Liver (tissue), 9 donors: ENCODE measurements around the gene ABLIM2. TPM values are rescaled to one million over a fixed set of nuclear protein-coding genes. Genes with fewer than 3 reads are reported as not detected.

Experiments used
- DNase-seq: peaks from one replicate; pipeline ENCODE4 v3.0.0-alpha.2; 2017; ENCODE audit warnings: low spot score
- H3K27ac ChIP-seq, 2 donors: one replicate each; pipeline ENCODE4 v1.7.0; 2013; ENCODE audit warnings: inconsistent platforms in 2 of 2, low read length in 2 of 2, control low read depth in 1 of 2, low read depth in 1 of 2, mild to moderate bottlenecking in 1 of 2
- H3K27me3 ChIP-seq, 4 donors: one replicate each; pipeline versions ENCODE4 v1.6.1 to v1.7.0; 2013; ENCODE audit warnings: low read length in 3 of 4, inconsistent platforms in 1 of 4, mild to moderate bottlenecking in 1 of 4, moderate library complexity in 1 of 4; ENCODE audit not compliant: control insufficient read depth in 4 of 4, insufficient read depth in 4 of 4
- H3K36me3 ChIP-seq, 4 donors: one replicate each; pipeline versions ENCODE4 v1.6.1 to v1.7.0; 2013; ENCODE audit warnings: low read length in 3 of 4, mild to moderate bottlenecking in 3 of 4, low read depth in 1 of 4, moderate library complexity in 1 of 4; ENCODE audit not compliant: control insufficient read depth in 4 of 4, insufficient read depth in 3 of 4
- H3K4me1 ChIP-seq, 4 donors: one replicate each; pipeline versions ENCODE4 v1.6.1 to v1.7.0; 2013; ENCODE audit warnings: low read length in 3 of 4, mild to moderate bottlenecking in 3 of 4, moderate library complexity in 1 of 4; ENCODE audit not compliant: control insufficient read depth in 4 of 4, insufficient read depth in 4 of 4
- H3K4me3 ChIP-seq, 3 donors: one replicate each; pipeline versions ENCODE4 v1.6.1 to v1.7.0; 2013; ENCODE audit warnings: low read length in 3 of 3, control low read depth in 1 of 3, low read depth in 1 of 3, mild to moderate bottlenecking in 1 of 3
- H3K9ac ChIP-seq, 2 donors: one replicate each; pipeline ENCODE4 v1.7.0; 2013; ENCODE audit warnings: low read length in 2 of 2, mild to moderate bottlenecking in 2 of 2, moderate library complexity in 2 of 2, control low read depth in 1 of 2, low read depth in 1 of 2
- H3K9me3 ChIP-seq, 4 donors: one replicate each; pipeline versions ENCODE4 v1.6.1 to v1.7.0; 2013; ENCODE audit warnings: low read length in 3 of 4; ENCODE audit not compliant: control insufficient read depth in 4 of 4
- EGR1 ChIP-seq, 2 donors: IDR thresholded peaks; 2 replicates each; pipeline ENCODE4 v1.6.1; 2016 to 2018; ENCODE audit warnings: antibody characterized with exemption in 2 of 2, low read depth in 2 of 2
- FOXA1 ChIP-seq: IDR thresholded peaks from 2 replicates; pipeline ENCODE4 v1.6.1; 2016; ENCODE audit warnings: antibody characterized with exemption
- FOXA2 ChIP-seq: IDR thresholded peaks from 2 replicates; pipeline ENCODE4 v1.6.1; 2016; ENCODE audit warnings: antibody characterized with exemption
- GABPA ChIP-seq, 2 donors: IDR thresholded peaks in 1 of 2; conservative IDR thresholded peaks in 1 of 2; 2 replicates each; pipeline ENCODE4 v1.6.1; 2016; ENCODE audit warnings: antibody characterized with exemption in 2 of 2, mild to moderate bottlenecking in 1 of 2, moderate library complexity in 1 of 2
- HNF4A ChIP-seq, 2 donors: conservative IDR thresholded peaks; 2 replicates each; pipeline ENCODE4 v1.6.1; 2016; ENCODE audit warnings: antibody characterized with exemption in 2 of 2, mild to moderate bottlenecking in 2 of 2
- HNF4G ChIP-seq: IDR thresholded peaks from 2 replicates; pipeline ENCODE4 v1.6.1; 2016; ENCODE audit warnings: antibody characterized with exemption
- JUND ChIP-seq, 2 donors: IDR thresholded peaks; 2 replicates each; pipeline ENCODE4 v1.6.1; 2016; ENCODE audit warnings: antibody characterized with exemption in 2 of 2
- NR2F2 ChIP-seq: IDR thresholded peaks from 2 replicates; pipeline ENCODE4 v1.6.1; 2016; ENCODE audit warnings: antibody characterized with exemption
- RAD21 ChIP-seq, 2 donors: IDR thresholded peaks; 2 replicates each; pipeline ENCODE4 v1.6.1; 2016; ENCODE audit warnings: antibody characterized with exemption in 2 of 2, mild to moderate bottlenecking in 2 of 2
- RXRA ChIP-seq, 2 donors: IDR thresholded peaks; 2 replicates each; pipeline ENCODE4 v1.6.1; 2017 to 2018; ENCODE audit warnings: antibody characterized with exemption in 2 of 2, mild to moderate bottlenecking in 1 of 2
- SP1 ChIP-seq: IDR thresholded peaks from 2 replicates; pipeline ENCODE4 v1.6.1; 2018; ENCODE audit warnings: antibody characterized with exemption, mild to moderate bottlenecking
- TAF1 ChIP-seq: conservative IDR thresholded peaks from 2 replicates; pipeline ENCODE4 v1.6.1; 2016; ENCODE audit warnings: antibody characterized with exemption, mild to moderate bottlenecking
- YY1 ChIP-seq: IDR thresholded peaks from 2 replicates; pipeline ENCODE4 v1.6.1; 2016; ENCODE audit warnings: antibody characterized with exemption, mild to moderate bottlenecking
- WGBS: extraction: QIAGEN DNeasy Blood & Tissue Kit; methylation state at CpG from one replicate; pipeline ENCODE4 v1.1.7; 2013; 5-methylcytosine and 5-hydroxymethylcytosine counted together
- polyA plus RNA-seq, 2 donors: library from polyadenylated mRNA; stranded (reverse) in 1 of 2; unstranded in 1 of 2; fragments of 200-250 nt in 1 of 2; fragments of >200 nt in 1 of 2; fragmentation: Nextera tagmentation in 1 of 2; extraction: Ambion mirVana in 1 of 2; gene quantifications; one replicate each; pipeline versions ENCODE4 v1.2.1 to v1.2.3, GENCODE V29; 2013 to 2015
- total RNA-seq, 2 donors: library from RNA; depleted of rRNA; stranded (reverse); fragments of >200 nt; gene quantifications; one replicate each; pipeline ENCODE4 v1.2.3, GENCODE V29; 2014
- TF ChIP-seq, protein P1 (sequence below): IDR thresholded peaks from 2 replicates; pipeline ENCODE4 v1.6.1; 2016; ENCODE audit warnings: antibody characterized with exemption
- TF ChIP-seq, protein P2 (sequence below): IDR thresholded peaks from 2 replicates; pipeline ENCODE4 v1.6.1; 2016; ENCODE audit warnings: antibody characterized with exemption
- TF ChIP-seq, protein P3 (sequence below): IDR thresholded peaks from 2 replicates; pipeline ENCODE4 v1.6.1; 2016; ENCODE audit warnings: antibody characterized with exemption
- TF ChIP-seq, protein P4 (sequence below): IDR thresholded peaks from 2 replicates; pipeline ENCODE4 v1.6.1; 2016; ENCODE audit warnings: antibody characterized with exemption, mild to moderate bottlenecking
- TF ChIP-seq, protein P5 (sequence below): fragments of 150-350 bp; IDR thresholded peaks from 2 replicates; pipeline ENCODE4 v1.5.1; 2017; ENCODE audit warnings: improper control_type of control experiment, low read depth, low read length; ENCODE audit not compliant: missing input control
- donor health status: healthy.
- donor health status: healthy.
- donor health status: healthy.
- donor health status: healthy.
- donor health status: healthy.

Gene ABLIM2
- total and polyA plus RNA-seq, 4 donors: 0.75 to 2.5 (median 0.93) TPM

DNA sequence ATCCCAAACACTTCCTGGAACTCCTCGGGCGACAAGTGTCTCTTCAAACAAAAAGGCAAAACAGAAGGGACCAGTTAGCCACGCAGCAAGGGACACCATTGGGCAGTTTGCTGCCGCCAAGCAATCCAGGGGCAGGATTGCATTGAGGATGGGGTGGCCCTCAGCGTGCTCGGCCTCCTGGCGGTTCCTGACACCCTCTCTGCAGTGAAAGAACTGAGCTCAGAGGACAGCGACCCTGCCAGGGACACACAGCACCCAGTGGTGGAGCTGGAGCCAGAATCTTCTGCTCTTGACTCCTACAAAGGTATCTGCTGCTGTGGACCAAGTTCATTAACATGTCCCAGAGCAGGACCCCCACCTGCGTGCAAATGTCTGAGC lies 191.6 kb downstream of the ABLIM2 start:
- no peak overlapping the region for H3K4me3 ChIP-seq
- peaks cover 0 to 5% (median 1%) of the 10 kb centered on the region in 4 donors for H3K4me1 ChIP-seq
- WGBS: 69% methylated on average over 9 of the region's 9 CpGs
- no peaks in the 10 kb centered on the region for H3K36me3 ChIP-seq
- TF ChIP-seq, protein P1, sequence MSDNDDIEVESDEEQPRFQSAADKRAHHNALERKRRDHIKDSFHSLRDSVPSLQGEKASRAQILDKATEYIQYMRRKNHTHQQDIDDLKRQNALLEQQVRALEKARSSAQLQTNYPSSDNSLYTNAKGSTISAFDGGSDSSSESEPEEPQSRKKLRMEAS: no peak
- TF ChIP-seq TAF1 (no peak), EGR1 (IDR thresholded peaks at IDR 0.05; ENCODE audit: low read depth in 2 of 2) (no peak), FOXA1 (no peak)
- H3K9ac ChIP-seq: no peak overlapping the region
- DNase-seq: no peak
- H3K27me3 ChIP-seq: no peaks in the 10 kb centered on the region
- no peaks in the 10 kb centered on the region for H3K9me3 ChIP-seq
- H3K27ac ChIP-seq: no peak overlapping the region

DNA sequence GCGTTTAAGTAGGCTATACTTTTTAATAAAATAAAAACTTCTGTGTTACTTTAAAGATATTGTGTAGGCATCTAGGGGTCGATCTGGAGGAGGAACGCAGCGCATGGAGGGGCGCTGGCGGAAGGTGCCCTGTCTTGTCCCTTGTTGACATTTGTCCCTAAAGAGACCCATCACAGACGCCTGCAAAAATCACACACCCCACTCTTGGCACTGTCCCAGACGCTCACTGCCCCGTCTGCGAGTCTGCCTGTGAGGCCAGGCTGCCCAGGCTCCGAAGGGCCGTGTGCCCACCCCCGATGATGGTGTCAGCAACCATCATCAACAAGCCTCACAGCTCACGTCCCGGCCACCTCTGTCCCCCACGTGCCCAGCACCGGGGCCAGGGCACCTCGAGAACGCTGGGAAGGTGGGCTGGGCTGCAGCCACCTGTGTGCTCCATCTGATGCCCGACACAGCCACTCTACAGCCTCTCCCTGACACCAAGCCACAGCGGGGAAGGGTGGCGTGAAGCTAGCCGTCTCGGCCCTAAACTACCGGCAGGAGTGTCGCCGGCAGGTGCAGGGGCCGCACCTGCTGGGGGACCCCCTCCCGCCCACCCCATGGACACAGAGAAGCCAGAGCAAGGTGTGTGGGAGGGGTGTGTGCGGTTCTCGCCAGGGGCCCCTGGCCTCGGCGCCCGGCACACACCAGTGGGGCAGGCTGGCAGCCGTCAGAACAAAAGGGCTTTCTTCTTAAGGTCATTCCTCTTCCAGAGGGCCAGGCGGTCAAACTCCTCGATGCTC lies 192.1 kb downstream of the ABLIM2 start:
- Histone ChIP-seq H3K36me3 (no peaks in the 10 kb centered on the region), H3K9ac (no peak overlapping the region), H3K27ac (no peak overlapping the region), H3K9me3 (no peaks in the 10 kb centered on the region), H3K4me1 (peaks cover 0 to 4% (median 1%) of the 10 kb centered on the region in 4 donors), H3K4me3 (no peak overlapping the region), H3K27me3 (no peaks in the 10 kb centered on the region)
- 81% methylated on average over 37 of the region's 37 CpGs for WGBS
- TF ChIP-seq FOXA1 (no peak), FOXA2 (no peak), GABPA (IDR thresholded peaks at IDR 0.05 in 1 of 2, conservative IDR thresholded peaks at IDR 0.05 in 1 of 2) (no peak), JUND (IDR thresholded peaks at IDR 0.05) (no peak), RAD21 (IDR thresholded peaks at IDR 0.05) (no peak), HNF4G (no peak)
- TF ChIP-seq, protein P1: no peak
- TF ChIP-seq, protein P2, sequence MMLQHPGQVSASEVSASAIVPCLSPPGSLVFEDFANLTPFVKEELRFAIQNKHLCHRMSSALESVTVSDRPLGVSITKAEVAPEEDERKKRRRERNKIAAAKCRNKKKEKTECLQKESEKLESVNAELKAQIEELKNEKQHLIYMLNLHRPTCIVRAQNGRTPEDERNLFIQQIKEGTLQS: no peak
- no peak for DNase-seq

DNA sequence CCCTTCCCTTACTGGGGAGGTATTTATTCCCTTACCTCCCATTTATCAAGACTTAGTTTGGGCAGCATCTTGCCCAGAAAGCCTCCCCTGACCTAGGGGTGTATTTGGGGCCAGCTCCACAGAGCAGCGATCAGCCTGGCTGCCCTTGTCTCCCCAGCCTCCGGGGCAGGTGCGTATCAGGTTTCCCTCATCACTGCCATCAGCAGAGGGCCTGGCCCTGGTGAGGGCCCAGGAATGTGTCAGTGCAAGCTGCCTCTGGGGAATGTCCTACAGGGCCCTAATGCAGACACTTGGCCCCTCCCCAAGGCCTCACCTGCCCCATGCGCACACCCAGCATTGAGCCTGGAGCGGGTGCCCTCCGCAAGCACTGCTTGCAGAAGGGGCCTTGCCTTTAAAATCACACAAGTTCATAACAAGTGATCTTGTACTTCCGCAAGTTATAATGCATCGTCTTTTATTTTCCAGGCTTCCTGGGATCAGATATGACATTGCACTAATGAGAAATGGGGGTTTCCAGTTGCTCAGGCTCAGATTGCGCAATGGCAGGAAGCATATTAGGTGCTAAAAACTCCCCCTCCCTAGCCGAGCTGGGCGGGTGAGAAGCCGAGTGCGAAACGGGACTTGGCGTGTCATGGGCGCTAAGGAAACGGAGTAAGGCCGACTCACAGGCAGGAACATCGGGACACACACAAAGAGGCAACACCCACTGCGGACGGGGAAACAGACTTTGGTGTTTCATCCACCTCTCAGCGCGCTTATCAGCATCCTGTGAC lies 193.5 kb downstream of the ABLIM2 start:
- no peak overlapping the region for H3K4me3 ChIP-seq
- H3K27ac ChIP-seq: no peak overlapping the region
- peaks cover 0 to 3% (median 0%) of the 10 kb centered on the region in 4 donors for H3K4me1 ChIP-seq
- no peaks in the 10 kb centered on the region for H3K36me3 ChIP-seq
- WGBS: 75% methylated on average over 23 of the region's 23 CpGs
- no peak for DNase-seq
- H3K27me3 ChIP-seq: no peaks in the 10 kb centered on the region
- H3K9ac ChIP-seq: no peak overlapping the region
- H3K9me3 ChIP-seq: no peaks in the 10 kb centered on the region
- TF ChIP-seq, protein P3, sequence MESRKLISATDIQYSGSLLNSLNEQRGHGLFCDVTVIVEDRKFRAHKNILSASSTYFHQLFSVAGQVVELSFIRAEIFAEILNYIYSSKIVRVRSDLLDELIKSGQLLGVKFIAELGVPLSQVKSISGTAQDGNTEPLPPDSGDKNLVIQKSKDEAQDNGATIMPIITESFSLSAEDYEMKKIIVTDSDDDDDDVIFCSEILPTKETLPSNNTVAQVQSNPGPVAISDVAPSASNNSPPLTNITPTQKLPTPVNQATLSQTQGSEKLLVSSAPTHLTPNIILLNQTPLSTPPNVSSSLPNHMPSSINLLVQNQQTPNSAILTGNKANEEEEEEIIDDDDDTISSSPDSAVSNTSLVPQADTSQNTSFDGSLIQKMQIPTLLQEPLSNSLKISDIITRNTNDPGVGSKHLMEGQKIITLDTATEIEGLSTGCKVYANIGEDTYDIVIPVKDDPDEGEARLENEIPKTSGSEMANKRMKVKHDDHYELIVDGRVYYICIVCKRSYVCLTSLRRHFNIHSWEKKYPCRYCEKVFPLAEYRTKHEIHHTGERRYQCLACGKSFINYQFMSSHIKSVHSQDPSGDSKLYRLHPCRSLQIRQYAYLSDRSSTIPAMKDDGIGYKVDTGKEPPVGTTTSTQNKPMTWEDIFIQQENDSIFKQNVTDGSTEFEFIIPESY: no peak
- no peak for TF ChIP-seq FOXA2
- no peak for TF ChIP-seq RAD21 (IDR thresholded peaks at IDR 0.05)
- no peak for TF ChIP-seq YY1
- TF ChIP-seq, protein P4, sequence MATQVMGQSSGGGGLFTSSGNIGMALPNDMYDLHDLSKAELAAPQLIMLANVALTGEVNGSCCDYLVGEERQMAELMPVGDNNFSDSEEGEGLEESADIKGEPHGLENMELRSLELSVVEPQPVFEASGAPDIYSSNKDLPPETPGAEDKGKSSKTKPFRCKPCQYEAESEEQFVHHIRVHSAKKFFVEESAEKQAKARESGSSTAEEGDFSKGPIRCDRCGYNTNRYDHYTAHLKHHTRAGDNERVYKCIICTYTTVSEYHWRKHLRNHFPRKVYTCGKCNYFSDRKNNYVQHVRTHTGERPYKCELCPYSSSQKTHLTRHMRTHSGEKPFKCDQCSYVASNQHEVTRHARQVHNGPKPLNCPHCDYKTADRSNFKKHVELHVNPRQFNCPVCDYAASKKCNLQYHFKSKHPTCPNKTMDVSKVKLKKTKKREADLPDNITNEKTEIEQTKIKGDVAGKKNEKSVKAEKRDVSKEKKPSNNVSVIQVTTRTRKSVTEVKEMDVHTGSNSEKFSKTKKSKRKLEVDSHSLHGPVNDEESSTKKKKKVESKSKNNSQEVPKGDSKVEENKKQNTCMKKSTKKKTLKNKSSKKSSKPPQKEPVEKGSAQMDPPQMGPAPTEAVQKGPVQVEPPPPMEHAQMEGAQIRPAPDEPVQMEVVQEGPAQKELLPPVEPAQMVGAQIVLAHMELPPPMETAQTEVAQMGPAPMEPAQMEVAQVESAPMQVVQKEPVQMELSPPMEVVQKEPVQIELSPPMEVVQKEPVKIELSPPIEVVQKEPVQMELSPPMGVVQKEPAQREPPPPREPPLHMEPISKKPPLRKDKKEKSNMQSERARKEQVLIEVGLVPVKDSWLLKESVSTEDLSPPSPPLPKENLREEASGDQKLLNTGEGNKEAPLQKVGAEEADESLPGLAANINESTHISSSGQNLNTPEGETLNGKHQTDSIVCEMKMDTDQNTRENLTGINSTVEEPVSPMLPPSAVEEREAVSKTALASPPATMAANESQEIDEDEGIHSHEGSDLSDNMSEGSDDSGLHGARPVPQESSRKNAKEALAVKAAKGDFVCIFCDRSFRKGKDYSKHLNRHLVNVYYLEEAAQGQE: no peak
- no peak for TF ChIP-seq SP1
- TF ChIP-seq GABPA (IDR thresholded peaks at IDR 0.05 in 1 of 2, conservative IDR thresholded peaks at IDR 0.05 in 1 of 2): no peak
- TF ChIP-seq HNF4G: no peak
- TF ChIP-seq, protein P5, sequence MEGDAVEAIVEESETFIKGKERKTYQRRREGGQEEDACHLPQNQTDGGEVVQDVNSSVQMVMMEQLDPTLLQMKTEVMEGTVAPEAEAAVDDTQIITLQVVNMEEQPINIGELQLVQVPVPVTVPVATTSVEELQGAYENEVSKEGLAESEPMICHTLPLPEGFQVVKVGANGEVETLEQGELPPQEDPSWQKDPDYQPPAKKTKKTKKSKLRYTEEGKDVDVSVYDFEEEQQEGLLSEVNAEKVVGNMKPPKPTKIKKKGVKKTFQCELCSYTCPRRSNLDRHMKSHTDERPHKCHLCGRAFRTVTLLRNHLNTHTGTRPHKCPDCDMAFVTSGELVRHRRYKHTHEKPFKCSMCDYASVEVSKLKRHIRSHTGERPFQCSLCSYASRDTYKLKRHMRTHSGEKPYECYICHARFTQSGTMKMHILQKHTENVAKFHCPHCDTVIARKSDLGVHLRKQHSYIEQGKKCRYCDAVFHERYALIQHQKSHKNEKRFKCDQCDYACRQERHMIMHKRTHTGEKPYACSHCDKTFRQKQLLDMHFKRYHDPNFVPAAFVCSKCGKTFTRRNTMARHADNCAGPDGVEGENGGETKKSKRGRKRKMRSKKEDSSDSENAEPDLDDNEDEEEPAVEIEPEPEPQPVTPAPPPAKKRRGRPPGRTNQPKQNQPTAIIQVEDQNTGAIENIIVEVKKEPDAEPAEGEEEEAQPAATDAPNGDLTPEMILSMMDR: no peak
- no peak for TF ChIP-seq TAF1
- no peak for TF ChIP-seq HNF4A (conservative IDR thresholded peaks at IDR 0.05)
- no peak for TF ChIP-seq NR2F2
- no peak for TF ChIP-seq RXRA (IDR thresholded peaks at IDR 0.05)
- TF ChIP-seq EGR1 (IDR thresholded peaks at IDR 0.05; ENCODE audit: low read depth in 2 of 2): no peak
- no peak for TF ChIP-seq FOXA1
